ENCODE results near the gene AMN1.

Gene AMN1

DNA sequence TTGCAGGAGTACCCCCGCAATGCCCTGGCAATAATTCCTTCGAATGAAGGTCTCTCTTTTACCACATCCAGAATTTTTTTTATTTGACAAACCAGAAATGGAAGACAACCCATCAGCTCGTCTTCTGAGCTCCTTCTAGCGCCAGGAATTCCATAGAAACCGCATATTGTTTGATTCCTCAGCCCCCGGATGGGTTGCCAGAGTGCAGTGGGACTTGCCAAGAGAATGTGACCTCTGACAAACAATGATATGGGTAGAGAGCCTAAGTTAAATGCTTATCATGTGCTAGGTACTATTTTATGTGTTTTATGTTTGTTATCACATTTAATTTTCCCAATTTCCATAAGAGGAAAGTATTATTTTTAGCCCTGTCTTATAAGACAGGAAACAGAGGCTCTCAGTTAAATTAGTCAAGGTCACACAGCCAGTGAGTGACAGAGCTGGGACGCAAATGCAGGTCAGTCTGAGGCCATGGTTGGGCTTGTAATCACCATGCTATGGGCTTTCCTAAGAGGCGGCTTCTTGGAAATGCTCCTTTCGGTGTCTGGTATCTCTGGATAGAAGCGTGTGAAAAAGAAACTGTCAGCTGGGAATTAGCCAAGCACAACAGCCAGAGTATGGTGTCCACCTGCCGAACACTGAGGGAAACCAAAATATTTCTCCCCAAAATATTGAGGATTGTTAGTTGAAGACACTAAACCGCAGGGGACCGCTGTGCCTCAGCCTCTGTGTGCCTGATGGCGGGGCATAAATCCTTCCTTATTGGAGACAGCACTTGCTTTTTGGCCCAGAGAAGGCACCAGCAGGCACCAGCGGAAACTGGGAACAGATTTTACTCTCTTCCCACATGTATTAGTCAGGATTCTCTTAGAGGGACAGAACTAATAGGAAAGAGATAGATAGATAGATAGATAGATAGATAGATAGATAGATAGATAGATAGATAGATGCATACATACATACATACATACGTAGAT is 98.8 kb downstream of the AMN1 start:
- no peak overlapping the region for H3K27ac ChIP-seq (ENCODE audit: extremely low read depth, low read depth, low read length)
- CTCF ChIA-PET: interaction anchor here (0.7 kb wide), 1 partner anchor 47 kb away, joined by 3 read pairs; no protein-coding TSS in a partner anchor
- no peak overlapping the region for H3K4me3 ChIP-seq (ENCODE audit: low read depth, low read length)
- no peaks in the 10 kb centered on the region for H3K36me3 ChIP-seq (ENCODE audit: control insufficient read depth in 2 of 2, insufficient read depth in 1 of 2, low read length in 2 of 2)
- POLR2A ChIA-PET: no interaction called here
- no peaks in the 10 kb centered on the region for H3K9me3 ChIP-seq (ENCODE audit: control insufficient read depth, insufficient read depth, low read depth, low read length)
- peaks cover 4% of the 10 kb centered on the region for H3K4me1 ChIP-seq (ENCODE audit: control insufficient read depth, insufficient read depth, low read length)
- TF ChIP-seq SCRT1 (tag by site-specific recombination; IDR thresholded peaks at IDR 0.05; ENCODE audit: borderline replicate concordance) (no peak), GFI1B (tag by site-specific recombination; IDR thresholded peaks at IDR 0.05) (no peak), BCL11A (tag by site-specific recombination; IDR thresholded peaks at IDR 0.05; ENCODE audit: low read depth) (no peak), ZNF404 (tag by site-specific recombination; IDR thresholded peaks at IDR 0.05) (no peak), ZNF335 (tag by site-specific recombination; conservative IDR thresholded peaks at IDR 0.05) (0 out of 2 replicates have a peak, but pooled peaks have one; percentile 14), ZNF837 (tag by site-specific recombination; IDR thresholded peaks at IDR 0.05) (no peak), ZNF391 (tag by site-specific recombination; IDR thresholded peaks at IDR 0.05; ENCODE audit: borderline replicate concordance, low read depth) (no peak), ZNF37A (tag by site-specific recombination; IDR thresholded peaks at IDR 0.05) (no peak), MZF1 (tag by site-specific recombination; IDR thresholded peaks at IDR 0.05; ENCODE audit: borderline replicate concordance) (peak; percentile 65; the same call in 1 of the 2 replicates), HOXC10 (CRISPR knock-in tag; IDR thresholded peaks at IDR 0.05) (no peak), KLF8 (tag by site-specific recombination; IDR thresholded peaks at IDR 0.05) (no peak), SP7 (tag by site-specific recombination; IDR thresholded peaks at IDR 0.05) (no peak), ZNF274 (IDR thresholded peaks at IDR 0.05; ENCODE audit: low read length) (no peak), ZNF274 (tag by site-specific recombination; IDR thresholded peaks at IDR 0.05; ENCODE audit: borderline replicate concordance) (no peak), WT1 (tag by site-specific recombination; IDR thresholded peaks at IDR 0.05) (no peak), EGR2 (tag by site-specific recombination; IDR thresholded peaks at IDR 0.05; ENCODE audit: low read depth) (no peak), ZNF214 (tag by site-specific recombination; IDR thresholded peaks at IDR 0.05; ENCODE audit: borderline replicate concordance) (no peak), ZNF521 (tag by site-specific recombination; IDR thresholded peaks at IDR 0.05) (no peak), ZSCAN23 (tag by site-specific recombination; IDR thresholded peaks at IDR 0.05) (no peak), ZFP3 (tag by site-specific recombination; IDR thresholded peaks at IDR 0.05; ENCODE audit: low read depth) (no peak), ZEB2 (tag by site-specific recombination; IDR thresholded peaks at IDR 0.05) (no peak), ZNF621 (tag by site-specific recombination; IDR thresholded peaks at IDR 0.05) (no peak), ZNF366 (tag by site-specific recombination; conservative IDR thresholded peaks at IDR 0.05) (0 out of 2 replicates have a peak, but pooled peaks have one; percentile 22), ZNF16 (tag by site-specific recombination; IDR thresholded peaks at IDR 0.05; ENCODE audit: low read depth) (no peak)
- TF ChIP-seq, protein P1, sequence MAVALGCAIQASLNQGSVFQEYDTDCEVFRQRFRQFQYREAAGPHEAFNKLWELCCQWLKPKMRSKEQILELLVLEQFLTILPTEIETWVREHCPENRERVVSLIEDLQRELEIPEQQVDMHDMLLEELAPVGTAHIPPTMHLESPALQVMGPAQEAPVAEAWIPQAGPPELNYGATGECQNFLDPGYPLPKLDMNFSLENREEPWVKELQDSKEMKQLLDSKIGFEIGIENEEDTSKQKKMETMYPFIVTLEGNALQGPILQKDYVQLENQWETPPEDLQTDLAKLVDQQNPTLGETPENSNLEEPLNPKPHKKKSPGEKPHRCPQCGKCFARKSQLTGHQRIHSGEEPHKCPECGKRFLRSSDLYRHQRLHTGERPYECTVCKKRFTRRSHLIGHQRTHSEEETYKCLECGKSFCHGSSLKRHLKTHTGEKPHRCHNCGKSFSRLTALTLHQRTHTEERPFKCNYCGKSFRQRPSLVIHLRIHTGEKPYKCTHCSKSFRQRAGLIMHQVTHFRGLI (tag by site-specific recombination; IDR thresholded peaks at IDR 0.05): peak; percentile 99
- TF ChIP-seq, protein P2, sequence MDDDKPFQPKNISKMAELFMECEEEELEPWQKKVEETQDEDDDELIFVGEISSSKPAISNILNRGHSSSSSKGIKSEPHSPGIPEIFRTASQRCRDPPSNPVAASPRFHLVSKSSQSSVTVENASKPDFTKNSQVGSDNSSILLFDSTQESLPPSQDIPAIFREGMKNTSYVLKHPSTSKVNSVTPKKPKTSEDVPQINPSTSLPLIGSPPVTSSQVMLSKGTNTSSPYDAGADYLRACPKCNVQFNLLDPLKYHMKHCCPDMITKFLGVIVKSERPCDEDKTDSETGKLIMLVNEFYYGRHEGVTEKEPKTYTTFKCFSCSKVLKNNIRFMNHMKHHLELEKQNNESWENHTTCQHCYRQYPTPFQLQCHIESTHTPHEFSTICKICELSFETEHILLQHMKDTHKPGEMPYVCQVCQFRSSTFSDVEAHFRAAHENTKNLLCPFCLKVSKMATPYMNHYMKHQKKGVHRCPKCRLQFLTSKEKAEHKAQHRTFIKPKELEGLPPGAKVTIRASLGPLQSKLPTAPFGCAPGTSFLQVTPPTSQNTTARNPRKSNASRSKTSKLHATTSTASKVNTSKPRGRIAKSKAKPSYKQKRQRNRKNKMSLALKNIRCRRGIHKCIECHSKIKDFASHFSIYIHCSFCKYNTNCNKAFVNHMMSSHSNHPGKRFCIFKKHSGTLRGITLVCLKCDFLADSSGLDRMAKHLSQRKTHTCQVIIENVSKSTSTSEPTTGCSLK (tag by site-specific recombination; IDR thresholded peaks at IDR 0.05): no peak
- TF ChIP-seq, protein P3, sequence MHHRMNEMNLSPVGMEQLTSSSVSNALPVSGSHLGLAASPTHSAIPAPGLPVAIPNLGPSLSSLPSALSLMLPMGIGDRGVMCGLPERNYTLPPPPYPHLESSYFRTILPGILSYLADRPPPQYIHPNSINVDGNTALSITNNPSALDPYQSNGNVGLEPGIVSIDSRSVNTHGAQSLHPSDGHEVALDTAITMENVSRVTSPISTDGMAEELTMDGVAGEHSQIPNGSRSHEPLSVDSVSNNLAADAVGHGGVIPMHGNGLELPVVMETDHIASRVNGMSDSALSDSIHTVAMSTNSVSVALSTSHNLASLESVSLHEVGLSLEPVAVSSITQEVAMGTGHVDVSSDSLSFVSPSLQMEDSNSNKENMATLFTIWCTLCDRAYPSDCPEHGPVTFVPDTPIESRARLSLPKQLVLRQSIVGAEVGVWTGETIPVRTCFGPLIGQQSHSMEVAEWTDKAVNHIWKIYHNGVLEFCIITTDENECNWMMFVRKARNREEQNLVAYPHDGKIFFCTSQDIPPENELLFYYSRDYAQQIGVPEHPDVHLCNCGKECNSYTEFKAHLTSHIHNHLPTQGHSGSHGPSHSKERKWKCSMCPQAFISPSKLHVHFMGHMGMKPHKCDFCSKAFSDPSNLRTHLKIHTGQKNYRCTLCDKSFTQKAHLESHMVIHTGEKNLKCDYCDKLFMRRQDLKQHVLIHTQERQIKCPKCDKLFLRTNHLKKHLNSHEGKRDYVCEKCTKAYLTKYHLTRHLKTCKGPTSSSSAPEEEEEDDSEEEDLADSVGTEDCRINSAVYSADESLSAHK (tag by site-specific recombination; IDR thresholded peaks at IDR 0.05): peak; percentile 53
- TF ChIP-seq, protein P4, sequence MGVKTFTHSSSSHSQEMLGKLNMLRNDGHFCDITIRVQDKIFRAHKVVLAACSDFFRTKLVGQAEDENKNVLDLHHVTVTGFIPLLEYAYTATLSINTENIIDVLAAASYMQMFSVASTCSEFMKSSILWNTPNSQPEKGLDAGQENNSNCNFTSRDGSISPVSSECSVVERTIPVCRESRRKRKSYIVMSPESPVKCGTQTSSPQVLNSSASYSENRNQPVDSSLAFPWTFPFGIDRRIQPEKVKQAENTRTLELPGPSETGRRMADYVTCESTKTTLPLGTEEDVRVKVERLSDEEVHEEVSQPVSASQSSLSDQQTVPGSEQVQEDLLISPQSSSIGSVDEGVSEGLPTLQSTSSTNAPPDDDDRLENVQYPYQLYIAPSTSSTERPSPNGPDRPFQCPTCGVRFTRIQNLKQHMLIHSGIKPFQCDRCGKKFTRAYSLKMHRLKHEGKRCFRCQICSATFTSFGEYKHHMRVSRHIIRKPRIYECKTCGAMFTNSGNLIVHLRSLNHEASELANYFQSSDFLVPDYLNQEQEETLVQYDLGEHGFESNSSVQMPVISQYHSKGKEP (tag by site-specific recombination; IDR thresholded peaks at IDR 0.05): no peak
- TF ChIP-seq, protein P5, sequence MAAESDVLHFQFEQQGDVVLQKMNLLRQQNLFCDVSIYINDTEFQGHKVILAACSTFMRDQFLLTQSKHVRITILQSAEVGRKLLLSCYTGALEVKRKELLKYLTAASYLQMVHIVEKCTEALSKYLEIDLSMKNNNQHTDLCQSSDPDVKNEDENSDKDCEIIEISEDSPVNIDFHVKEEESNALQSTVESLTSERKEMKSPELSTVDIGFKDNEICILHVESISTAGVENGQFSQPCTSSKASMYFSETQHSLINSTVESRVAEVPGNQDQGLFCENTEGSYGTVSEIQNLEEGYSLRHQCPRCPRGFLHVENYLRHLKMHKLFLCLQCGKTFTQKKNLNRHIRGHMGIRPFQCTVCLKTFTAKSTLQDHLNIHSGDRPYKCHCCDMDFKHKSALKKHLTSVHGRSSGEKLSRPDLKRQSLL (tag by site-specific recombination; IDR thresholded peaks at IDR 0.05): no peak
